GM23338 (cell line): ENCODE measurements around the gene ACOT11. TPM values are rescaled to one million over a fixed set of nuclear protein-coding genes. Genes with fewer than 3 reads are reported as not detected.

Source experiments
- ATAC-seq: fragments of 200-7000 bp; cut with Tn5 transposase; 3 replicates; pipeline ENCODE4 v1.9.1; 2020
- DNase-seq: peaks from one replicate; pipeline ENCODE4 v3.0.0-alpha.2; 2015; ENCODE audit warnings: low spot score
- H2AFZ ChIP-seq: fragments of 200-600 bp; sonication (generic); 2 replicates; pipeline ENCODE4 v1.8.0; 2016; ENCODE audit warnings: antibody characterized with exemption, mild to moderate bottlenecking, moderate library complexity
- H3F3A ChIP-seq: fragments of 200-600 bp; sonication (generic); replicated peaks from 2 replicates; pipeline ENCODE4 v1.8.0; 2017; ENCODE audit warnings: antibody characterized with exemption, mixed run types, low read depth
- H3K27ac ChIP-seq: fragments of 200-600 bp; sonication (generic); 2 replicates; pipeline ENCODE4 v1.6.1; 2016; ENCODE audit warnings: low read depth
- H3K27me3 ChIP-seq: fragments of 200-600 bp; sonication (generic); 2 replicates; pipeline ENCODE4 v1.8.0; 2016; ENCODE audit warnings: mild to moderate bottlenecking, mixed run types, moderate library complexity; ENCODE audit not compliant: insufficient read depth
- H3K36me3 ChIP-seq: fragments of 200-600 bp; sonication (generic); 2 replicates; pipeline ENCODE4 v1.8.0; 2016; ENCODE audit warnings: mild to moderate bottlenecking; ENCODE audit not compliant: insufficient read depth
- H3K4me1 ChIP-seq: fragments of 200-600 bp; sonication (generic); 2 replicates; pipeline ENCODE4 v1.8.0; 2016; ENCODE audit warnings: mild to moderate bottlenecking, moderate library complexity; ENCODE audit not compliant: insufficient read depth
- H3K4me2 ChIP-seq: fragments of 200-600 bp; sonication (generic); 2 replicates; pipeline ENCODE4 v1.7.1; 2017; ENCODE audit warnings: mixed run types
- H3K4me3 ChIP-seq: fragments of 200-600 bp; sonication (generic); 2 replicates; pipeline ENCODE4 v1.6.1; 2016; ENCODE audit warnings: mixed run types
- H3K79me2 ChIP-seq: fragments of 200-600 bp; sonication (generic); replicated peaks from 2 replicates; pipeline ENCODE4 v1.8.0; 2017; ENCODE audit warnings: mild to moderate bottlenecking; ENCODE audit not compliant: insufficient read depth
- H3K9me2 ChIP-seq: fragments of 200-600 bp; sonication (generic); 2 replicates; pipeline ENCODE4 v1.8.0; 2017; ENCODE audit not compliant: insufficient read depth
- H4K20me1 ChIP-seq: fragments of 200-600 bp; sonication (generic); replicated peaks from 2 replicates; pipeline ENCODE4 v1.8.0; 2017; ENCODE audit warnings: mild to moderate bottlenecking; ENCODE audit not compliant: insufficient read depth
- H3K27ac Mint-ChIP-seq: 2 replicates; pipeline ENCODE4 v1.8.0; 2020; ENCODE audit warnings: inconsistent platforms, mild to moderate bottlenecking, moderate library complexity, mixed read lengths
- H3K27me3 Mint-ChIP-seq: 3 replicates; pipeline ENCODE4 v1.8.0; 2022; ENCODE audit warnings: low read depth, mild to moderate bottlenecking, moderate library complexity, mixed read lengths, inconsistent platforms; ENCODE audit not compliant: insufficient read depth, poor library complexity
- H3K36me3 Mint-ChIP-seq: 3 replicates; pipeline ENCODE4 v1.8.0; 2021; ENCODE audit warnings: low read depth, mild to moderate bottlenecking, inconsistent platforms, moderate library complexity, mixed read lengths
- H3K4me1 Mint-ChIP-seq: 3 replicates; pipeline ENCODE4 v1.8.0; 2020; ENCODE audit warnings: mild to moderate bottlenecking, inconsistent platforms, mixed read lengths
- H3K4me3 Mint-ChIP-seq: 3 replicates; pipeline ENCODE4 v1.8.0; 2021; ENCODE audit warnings: moderate library complexity, mild to moderate bottlenecking, inconsistent platforms, mixed read lengths
- H3K9me3 Mint-ChIP-seq: 3 replicates; pipeline ENCODE4 v1.8.0; 2020; ENCODE audit warnings: moderate library complexity, mild to moderate bottlenecking, inconsistent platforms, mixed read lengths
- CREB1 ChIP-seq: fragments of 250-450 bp; sonication (Bioruptor Pico); IDR thresholded peaks from 2 replicates; pipeline ENCODE4 v1.5.0; 2020; ENCODE audit warnings: low read depth, mild to moderate bottlenecking, moderate library complexity
- ETS1 ChIP-seq: IDR thresholded peaks from 2 replicates; pipeline ENCODE4 v1.6.1; 2016; ENCODE audit warnings: antibody characterized with exemption
- EZH2 ChIP-seq: fragments of 200-600 bp; sonication (generic); IDR thresholded peaks from one replicate; pipeline ENCODE4 v1.8.0; 2017; ENCODE audit warnings: antibody characterized with exemption, mild to moderate bottlenecking, low read depth; ENCODE audit not compliant: unreplicated experiment
- EZH2phosphoT487 ChIP-seq: fragments of 200-600 bp; sonication (generic); IDR thresholded peaks from one replicate; pipeline ENCODE4 v1.8.1; 2018; ENCODE audit warnings: antibody characterized with exemption; ENCODE audit not compliant: unreplicated experiment
- JUNB ChIP-seq: IDR thresholded peaks from one replicate; pipeline ENCODE4 v1.6.1; 2016; ENCODE audit warnings: antibody characterized with exemption; ENCODE audit not compliant: unreplicated experiment
- NANOG ChIP-seq: IDR thresholded peaks from 2 replicates; pipeline ENCODE4 v1.6.1; 2016; ENCODE audit warnings: antibody characterized with exemption, borderline replicate concordance
- POLR2AphosphoS5 ChIP-seq: IDR thresholded peaks from 2 replicates; pipeline ENCODE4 v1.6.1; 2016; ENCODE audit warnings: antibody characterized with exemption, low read depth
- REST ChIP-seq: IDR thresholded peaks from one replicate; pipeline ENCODE4 v1.6.1; 2018; ENCODE audit warnings: antibody characterized with exemption; ENCODE audit not compliant: unreplicated experiment
- STAT1 ChIP-seq: IDR thresholded peaks from one replicate; pipeline ENCODE4 v1.6.1; 2016; ENCODE audit warnings: antibody characterized with exemption; ENCODE audit not compliant: unreplicated experiment
- ZNF114 ChIP-seq: fragments of 250-450 bp; sonication (Bioruptor Pico); IDR thresholded peaks from 2 replicates; pipeline ENCODE4 v1.5.0; 2020; ENCODE audit warnings: mild to moderate bottlenecking, moderate library complexity
- ZNF331 ChIP-seq: fragments of 250-450 bp; sonication (Bioruptor Pico); IDR thresholded peaks from 2 replicates; pipeline ENCODE4 v1.5.0; 2020; ENCODE audit warnings: low read depth, mild to moderate bottlenecking, moderate library complexity
- polyA plus RNA-seq: library from polyadenylated mRNA; unstranded; fragments of >200 nt; fragmentation: Nextera tagmentation; extraction: Ambion mirVana; gene quantifications from 2 replicates; pipeline ENCODE4 v1.2.1, GENCODE V29; 2016
- total RNA-seq: library from RNA; depleted of rRNA; stranded (reverse); fragments of >200 nt; shearing (Covaris generic); gene quantifications from 2 replicates; pipeline ENCODE4 v1.2.3, GENCODE V29; 2014
- TF ChIP-seq, protein P1 (sequence below), 2 experiments: fragments of 200-600 bp in 1 of 2; sonication (generic) in 1 of 2; conservative IDR thresholded peaks; 2 replicates each; pipeline versions ENCODE4 v1.5.1 to v1.6.1; 2016 to 2017; ENCODE audit warnings: antibody characterized with exemption in 2 of 2, low read depth in 2 of 2, mild to moderate bottlenecking in 2 of 2, moderate library complexity in 1 of 2
- TF ChIP-seq, protein P2 (sequence below): fragments of 250-450 bp; sonication (Bioruptor Pico); IDR thresholded peaks from 2 replicates; pipeline ENCODE4 v1.5.0; 2020; ENCODE audit warnings: mild to moderate bottlenecking, moderate library complexity

ACOT11 gene
- total and polyA plus RNA-seq, 2 experiments from 2014 or later: 1.6 to 2.7 TPM

DNA sequence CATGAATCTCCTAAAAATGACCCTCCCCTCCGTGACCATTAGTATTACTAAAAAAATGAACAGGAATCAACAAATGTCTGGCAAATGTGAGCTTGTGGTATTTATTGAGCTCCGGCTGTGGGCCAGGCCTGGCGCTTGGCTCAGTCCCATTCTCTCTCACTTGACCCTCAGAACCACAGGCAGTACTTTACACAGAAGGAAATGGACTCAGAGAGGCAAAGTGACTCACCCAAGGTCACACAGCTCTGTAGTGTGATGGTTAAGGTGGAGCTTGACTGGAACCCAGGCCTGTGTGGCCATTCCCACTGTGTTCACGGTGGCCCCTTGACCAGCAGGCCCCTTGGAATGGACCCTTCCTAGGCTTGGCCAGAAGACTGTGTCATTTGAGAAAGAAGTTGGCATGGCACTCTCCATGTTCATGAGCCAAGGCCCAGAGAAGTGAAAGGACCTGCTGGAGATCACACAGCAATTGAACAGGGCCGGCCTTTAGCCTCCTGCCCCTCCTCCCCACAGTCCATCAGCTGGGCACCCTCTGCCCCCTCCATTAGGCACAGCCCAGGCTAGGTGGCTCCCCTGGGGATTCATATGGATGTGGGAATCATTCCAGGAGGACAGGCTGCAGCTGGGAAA is 43.2 kb downstream of the ACOT11 start:
- Mint-ChIP-seq H3K9me3 (no peaks in the 10 kb centered on the region), H3K4me1 (peaks cover 13% of the 10 kb centered on the region), H3K4me3 (no peak overlapping the region), H3K36me3 (no peaks in the 10 kb centered on the region; the same call in 2 of the 3 replicates), H3K27ac (no peak overlapping the region), H3K27me3 (peaks cover 11% of the 10 kb centered on the region)
- Histone ChIP-seq H4K20me1 (no peaks in the 10 kb centered on the region), H3K36me3 (no peaks in the 10 kb centered on the region), H3K4me2 (no peak overlapping the region), H3K27ac (no peak overlapping the region), H2AFZ (no peak overlapping the region), H3K27me3 (no peaks in the 10 kb centered on the region), H3K4me3 (no peak overlapping the region), H3F3A (no peaks in the 10 kb centered on the region), H3K79me2 (no peaks in the 10 kb centered on the region), H3K4me1 (0 out of 2 replicates have a peak, but pooled peaks cover 7% of the 10 kb centered on the region), H3K9me2 (no peaks in the 10 kb centered on the region)
- no peak for DNase-seq
- no peak for ATAC-seq
- no peak for TF ChIP-seq EZH2phosphoT487
- no peak for TF ChIP-seq REST
- no peak for TF ChIP-seq JUNB
- TF ChIP-seq, protein P1, sequence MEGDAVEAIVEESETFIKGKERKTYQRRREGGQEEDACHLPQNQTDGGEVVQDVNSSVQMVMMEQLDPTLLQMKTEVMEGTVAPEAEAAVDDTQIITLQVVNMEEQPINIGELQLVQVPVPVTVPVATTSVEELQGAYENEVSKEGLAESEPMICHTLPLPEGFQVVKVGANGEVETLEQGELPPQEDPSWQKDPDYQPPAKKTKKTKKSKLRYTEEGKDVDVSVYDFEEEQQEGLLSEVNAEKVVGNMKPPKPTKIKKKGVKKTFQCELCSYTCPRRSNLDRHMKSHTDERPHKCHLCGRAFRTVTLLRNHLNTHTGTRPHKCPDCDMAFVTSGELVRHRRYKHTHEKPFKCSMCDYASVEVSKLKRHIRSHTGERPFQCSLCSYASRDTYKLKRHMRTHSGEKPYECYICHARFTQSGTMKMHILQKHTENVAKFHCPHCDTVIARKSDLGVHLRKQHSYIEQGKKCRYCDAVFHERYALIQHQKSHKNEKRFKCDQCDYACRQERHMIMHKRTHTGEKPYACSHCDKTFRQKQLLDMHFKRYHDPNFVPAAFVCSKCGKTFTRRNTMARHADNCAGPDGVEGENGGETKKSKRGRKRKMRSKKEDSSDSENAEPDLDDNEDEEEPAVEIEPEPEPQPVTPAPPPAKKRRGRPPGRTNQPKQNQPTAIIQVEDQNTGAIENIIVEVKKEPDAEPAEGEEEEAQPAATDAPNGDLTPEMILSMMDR (conservative IDR thresholded peaks at IDR 0.05; ENCODE audit: low read depth in 2 of 2): no peak
- TF ChIP-seq CREB1 (CRISPR knock-in tag): no peak
- no peak for TF ChIP-seq ETS1
- TF ChIP-seq POLR2AphosphoS5: no peak
- no peak for TF ChIP-seq EZH2
- no peak for TF ChIP-seq NANOG
- TF ChIP-seq, protein P2, sequence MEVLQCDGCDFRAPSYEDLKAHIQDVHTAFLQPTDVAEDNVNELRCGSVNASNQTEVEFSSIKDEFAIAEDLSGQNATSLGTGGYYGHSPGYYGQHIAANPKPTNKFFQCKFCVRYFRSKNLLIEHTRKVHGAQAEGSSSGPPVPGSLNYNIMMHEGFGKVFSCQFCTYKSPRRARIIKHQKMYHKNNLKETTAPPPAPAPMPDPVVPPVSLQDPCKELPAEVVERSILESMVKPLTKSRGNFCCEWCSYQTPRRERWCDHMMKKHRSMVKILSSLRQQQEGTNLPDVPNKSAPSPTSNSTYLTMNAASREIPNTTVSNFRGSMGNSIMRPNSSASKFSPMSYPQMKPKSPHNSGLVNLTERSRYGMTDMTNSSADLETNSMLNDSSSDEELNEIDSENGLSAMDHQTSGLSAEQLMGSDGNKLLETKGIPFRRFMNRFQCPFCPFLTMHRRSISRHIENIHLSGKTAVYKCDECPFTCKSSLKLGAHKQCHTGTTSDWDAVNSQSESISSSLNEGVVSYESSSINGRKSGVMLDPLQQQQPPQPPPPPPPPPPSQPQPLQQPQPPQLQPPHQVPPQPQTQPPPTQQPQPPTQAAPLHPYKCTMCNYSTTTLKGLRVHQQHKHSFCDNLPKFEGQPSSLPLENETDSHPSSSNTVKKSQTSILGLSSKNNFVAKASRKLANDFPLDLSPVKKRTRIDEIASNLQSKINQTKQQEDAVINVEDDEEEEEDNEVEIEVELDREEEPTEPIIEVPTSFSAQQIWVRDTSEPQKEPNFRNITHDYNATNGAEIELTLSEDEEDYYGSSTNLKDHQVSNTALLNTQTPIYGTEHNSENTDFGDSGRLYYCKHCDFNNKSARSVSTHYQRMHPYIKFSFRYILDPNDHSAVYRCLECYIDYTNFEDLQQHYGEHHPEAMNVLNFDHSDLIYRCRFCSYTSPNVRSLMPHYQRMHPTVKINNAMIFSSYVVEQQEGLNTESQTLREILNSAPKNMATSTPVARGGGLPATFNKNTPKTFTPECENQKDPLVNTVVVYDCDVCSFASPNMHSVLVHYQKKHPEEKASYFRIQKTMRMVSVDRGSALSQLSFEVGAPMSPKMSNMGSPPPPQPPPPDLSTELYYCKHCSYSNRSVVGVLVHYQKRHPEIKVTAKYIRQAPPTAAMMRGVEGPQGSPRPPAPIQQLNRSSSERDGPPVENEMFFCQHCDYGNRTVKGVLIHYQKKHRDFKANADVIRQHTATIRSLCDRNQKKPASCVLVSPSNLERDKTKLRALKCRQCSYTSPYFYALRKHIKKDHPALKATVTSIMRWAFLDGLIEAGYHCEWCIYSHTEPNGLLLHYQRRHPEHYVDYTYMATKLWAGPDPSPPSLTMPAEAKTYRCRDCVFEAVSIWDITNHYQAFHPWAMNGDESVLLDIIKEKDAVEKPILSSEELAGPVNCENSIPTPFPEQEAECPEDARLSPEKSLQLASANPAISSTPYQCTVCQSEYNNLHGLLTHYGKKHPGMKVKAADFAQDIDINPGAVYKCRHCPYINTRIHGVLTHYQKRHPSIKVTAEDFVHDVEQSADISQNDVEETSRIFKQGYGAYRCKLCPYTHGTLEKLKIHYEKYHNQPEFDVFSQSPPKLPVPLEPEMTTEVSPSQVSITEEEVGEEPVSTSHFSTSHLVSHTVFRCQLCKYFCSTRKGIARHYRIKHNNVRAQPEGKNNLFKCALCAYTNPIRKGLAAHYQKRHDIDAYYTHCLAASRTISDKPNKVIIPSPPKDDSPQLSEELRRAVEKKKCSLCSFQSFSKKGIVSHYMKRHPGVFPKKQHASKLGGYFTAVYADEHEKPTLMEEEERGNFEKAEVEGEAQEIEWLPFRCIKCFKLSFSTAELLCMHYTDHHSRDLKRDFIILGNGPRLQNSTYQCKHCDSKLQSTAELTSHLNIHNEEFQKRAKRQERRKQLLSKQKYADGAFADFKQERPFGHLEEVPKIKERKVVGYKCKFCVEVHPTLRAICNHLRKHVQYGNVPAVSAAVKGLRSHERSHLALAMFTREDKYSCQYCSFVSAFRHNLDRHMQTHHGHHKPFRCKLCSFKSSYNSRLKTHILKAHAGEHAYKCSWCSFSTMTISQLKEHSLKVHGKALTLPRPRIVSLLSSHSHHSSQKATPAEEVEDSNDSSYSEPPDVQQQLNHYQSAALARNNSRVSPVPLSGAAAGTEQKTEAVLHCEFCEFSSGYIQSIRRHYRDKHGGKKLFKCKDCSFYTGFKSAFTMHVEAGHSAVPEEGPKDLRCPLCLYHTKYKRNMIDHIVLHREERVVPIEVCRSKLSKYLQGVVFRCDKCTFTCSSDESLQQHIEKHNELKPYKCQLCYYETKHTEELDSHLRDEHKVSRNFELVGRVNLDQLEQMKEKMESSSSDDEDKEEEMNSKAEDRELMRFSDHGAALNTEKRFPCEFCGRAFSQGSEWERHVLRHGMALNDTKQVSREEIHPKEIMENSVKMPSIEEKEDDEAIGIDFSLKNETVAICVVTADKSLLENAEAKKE: no peak
- TF ChIP-seq STAT1: no peak
- TF ChIP-seq ZNF114 (CRISPR knock-in tag): no peak
- TF ChIP-seq ZNF331 (CRISPR knock-in tag): no peak
